GM10266 (cell line): ENCODE results near the gene FAM117A.

ENCODE experiments used
- DNase-seq: peaks from one replicate; pipeline ENCODE4 v3.0.0; 2012; ENCODE audit errors: extremely low spot score
- TF ChIP-seq, protein P1 (sequence below): IDR thresholded peaks from 2 replicates; pipeline ENCODE4 v1.5.1; 2012; ENCODE audit warnings: mild to moderate bottlenecking, low read depth; ENCODE audit not compliant: control insufficient read depth, insufficient read depth; ENCODE audit errors: missing control alignments

Gene FAM117A

DNA sequence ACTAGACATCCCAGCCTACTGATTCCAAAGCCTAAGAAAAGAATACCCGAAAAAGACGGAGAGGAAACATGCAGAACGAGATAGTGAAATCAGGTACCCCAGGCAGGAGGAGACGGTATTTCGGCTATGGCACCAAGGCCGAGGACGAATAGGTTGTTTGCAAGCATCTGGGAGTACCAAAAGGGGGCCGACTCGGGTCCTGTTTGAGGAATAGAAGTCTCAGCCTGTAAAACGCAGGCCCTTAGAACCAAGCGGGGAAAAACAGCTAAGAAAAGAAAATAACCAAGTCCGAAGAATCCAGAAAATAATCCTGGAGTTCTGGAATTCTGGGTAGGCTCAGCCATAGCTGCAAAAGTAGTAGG is 56.7 kb downstream of the FAM117A start:
- no peak for DNase-seq
- TF ChIP-seq, protein P1, sequence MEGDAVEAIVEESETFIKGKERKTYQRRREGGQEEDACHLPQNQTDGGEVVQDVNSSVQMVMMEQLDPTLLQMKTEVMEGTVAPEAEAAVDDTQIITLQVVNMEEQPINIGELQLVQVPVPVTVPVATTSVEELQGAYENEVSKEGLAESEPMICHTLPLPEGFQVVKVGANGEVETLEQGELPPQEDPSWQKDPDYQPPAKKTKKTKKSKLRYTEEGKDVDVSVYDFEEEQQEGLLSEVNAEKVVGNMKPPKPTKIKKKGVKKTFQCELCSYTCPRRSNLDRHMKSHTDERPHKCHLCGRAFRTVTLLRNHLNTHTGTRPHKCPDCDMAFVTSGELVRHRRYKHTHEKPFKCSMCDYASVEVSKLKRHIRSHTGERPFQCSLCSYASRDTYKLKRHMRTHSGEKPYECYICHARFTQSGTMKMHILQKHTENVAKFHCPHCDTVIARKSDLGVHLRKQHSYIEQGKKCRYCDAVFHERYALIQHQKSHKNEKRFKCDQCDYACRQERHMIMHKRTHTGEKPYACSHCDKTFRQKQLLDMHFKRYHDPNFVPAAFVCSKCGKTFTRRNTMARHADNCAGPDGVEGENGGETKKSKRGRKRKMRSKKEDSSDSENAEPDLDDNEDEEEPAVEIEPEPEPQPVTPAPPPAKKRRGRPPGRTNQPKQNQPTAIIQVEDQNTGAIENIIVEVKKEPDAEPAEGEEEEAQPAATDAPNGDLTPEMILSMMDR = no peak

DNA sequence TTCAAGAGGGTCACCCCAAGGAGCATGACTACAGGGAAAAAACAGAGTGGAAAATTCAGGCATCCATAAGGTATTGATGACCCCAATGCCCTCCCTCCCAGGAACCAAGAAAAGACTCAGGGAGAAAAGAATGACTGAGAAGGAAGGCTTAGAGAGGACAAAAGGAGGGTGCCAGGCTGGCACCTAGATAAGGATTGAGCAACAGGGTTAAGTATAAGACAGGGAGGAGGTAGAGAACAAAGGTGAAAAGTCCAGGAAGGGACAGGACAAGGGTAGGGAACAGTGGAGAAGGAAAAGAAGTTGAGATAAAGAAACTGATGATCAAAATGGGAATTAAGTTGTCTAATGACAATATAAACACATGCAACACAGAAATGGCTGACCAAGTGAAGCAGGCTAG is 58.7 kb downstream of the FAM117A start:
- TF ChIP-seq, protein P1 = no peak

DNA sequence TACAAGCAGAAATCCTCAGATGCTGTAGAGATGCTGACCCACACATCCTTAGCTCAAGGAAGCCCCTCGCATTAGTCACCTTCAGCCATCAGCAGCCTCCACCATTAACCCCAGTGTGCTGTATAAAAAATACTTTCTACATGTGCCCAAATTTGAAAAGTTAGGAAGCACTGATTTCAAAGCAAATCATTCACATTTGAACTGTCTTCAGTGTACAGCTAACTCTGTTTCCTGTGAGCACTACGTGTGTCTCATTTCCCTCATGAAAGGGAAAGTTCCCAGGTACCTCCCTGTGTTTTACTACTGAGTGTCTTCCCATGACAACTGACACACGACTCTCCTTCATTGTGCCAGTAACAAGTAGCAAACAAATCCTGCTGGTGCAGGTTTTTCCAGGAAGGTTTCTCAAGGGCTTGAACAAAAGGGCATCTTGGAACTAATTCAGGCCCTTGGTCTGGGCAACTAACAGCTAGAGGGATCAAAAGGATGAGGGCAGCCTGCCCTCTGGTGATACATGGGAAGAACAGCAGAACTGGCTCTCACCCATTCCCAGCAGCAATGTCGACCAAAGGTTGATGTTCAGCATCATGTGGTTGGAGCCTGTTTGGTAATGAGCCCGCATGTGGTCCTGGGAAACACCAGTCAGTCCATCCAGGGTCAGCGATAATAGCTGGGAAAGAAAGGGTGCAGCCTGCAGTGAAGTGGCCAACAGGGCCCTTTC is 60.2 kb downstream of the FAM117A start:
- TF ChIP-seq, protein P1 = peak; percentile 77
- peak; percentile 24 for DNase-seq

More for the DNA sequence above, 58.7 kb downstream of the FAM117A start:
- DNase-seq = no peak

DNA sequence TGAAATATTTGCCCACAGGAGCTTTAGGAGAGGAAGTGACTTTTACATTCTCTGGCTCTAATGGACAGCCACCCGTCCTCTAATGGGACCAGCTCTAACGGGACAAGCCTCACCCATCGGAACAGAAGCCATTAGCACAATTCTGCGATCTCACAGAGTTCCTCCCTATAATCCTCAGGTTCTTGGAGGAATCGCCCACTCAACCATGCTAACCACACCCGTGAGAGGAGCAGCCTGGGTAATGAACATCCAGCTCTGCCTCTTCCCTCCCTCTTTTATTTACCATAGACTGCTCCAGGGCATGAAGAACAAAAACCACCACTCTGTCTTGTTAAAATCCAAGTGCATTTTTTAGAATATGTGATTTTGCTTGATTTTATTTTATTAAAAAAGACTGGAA is 63.0 kb downstream of the FAM117A start:
- DNase-seq = no peak
- TF ChIP-seq, protein P1 = no peak

DNA sequence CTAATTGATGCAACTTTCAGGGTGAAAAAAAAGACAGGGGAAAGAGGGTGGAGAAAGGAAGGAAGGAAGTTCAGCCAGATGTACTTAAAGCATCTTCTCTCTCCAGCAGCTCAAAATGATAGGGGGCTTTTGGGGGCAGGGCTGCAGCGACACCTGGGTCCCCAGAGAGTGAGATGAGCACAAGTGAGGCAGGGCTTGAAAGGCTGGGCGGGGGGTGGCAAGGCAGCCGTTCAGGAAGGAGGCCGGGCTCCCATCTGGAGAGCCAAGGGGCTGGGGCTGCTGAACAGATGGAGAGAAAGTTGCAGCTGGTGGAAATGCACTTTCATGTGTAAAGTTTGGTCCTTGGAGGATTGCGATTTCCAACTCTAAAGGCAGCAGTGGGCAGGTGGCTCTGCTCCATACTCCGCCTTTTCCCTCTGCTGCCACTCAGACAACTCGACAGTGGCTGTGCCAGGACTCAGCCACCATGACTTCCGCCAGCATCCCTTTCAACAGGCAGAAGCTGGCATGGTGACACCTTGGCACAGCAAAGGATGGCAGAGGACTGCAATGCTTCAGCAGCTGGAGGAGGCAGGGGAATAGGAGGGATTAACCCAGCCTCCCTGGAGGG is 63.9 kb downstream of the FAM117A start:
- TF ChIP-seq, protein P1 = no peak

DNA sequence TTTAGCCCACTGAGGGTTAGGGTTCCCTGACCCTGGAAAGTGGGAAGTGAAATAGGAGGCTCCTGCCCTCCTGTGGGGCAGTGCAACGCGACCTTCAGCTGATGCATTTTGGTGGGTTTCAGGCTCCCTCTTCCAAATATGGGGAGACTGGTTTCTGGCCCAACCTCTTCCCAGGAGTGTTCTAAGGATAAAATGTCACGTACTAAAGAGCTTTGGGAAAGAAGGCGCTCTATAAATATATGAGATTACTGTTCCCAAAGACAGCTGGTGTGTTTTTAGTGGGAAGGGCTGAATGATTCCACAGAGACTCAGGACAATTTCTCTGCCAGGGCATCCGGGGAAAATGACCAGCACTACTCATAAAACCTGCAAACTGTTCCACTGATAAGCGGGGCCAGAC is 65.9 kb downstream of the FAM117A start:
- TF ChIP-seq, protein P1 = no peak
- no peak for DNase-seq

More for the DNA sequence above, 63.9 kb downstream of the FAM117A start:
- no peak for DNase-seq

DNA sequence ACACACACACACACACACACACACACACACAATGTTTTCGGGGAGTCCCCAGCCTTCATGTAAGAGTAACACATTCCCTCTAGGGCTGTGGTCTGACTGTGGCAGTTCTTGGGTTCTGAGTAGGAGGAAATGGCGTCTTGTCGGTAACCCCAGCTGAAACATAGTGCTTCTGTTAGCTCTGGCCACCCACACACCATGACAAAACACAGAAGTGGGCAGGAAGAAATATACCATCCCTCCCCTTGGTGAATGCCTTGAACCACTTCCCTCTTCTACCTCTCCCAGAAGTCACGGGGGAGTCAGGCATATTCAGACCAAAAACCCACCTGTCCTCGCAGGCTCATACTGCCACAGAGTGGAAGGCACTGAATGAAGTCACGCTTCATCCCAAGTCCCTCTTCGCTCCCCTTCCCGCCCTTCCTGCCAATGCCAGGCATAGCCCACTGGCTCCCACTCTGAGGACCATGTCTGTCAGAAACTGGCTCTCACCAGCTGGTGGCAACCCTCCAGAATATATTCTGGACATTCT is 67.6 kb downstream of the FAM117A start:
- DNase-seq = peak; percentile 71
- TF ChIP-seq, protein P1 = peak; percentile 15
